ENCODE data around the gene LRRC8E. TPM values are rescaled to one million over a fixed set of nuclear protein-coding genes. Genes with fewer than 3 reads are reported as not detected.
"Not testable (repeated sequence)": the region's sequence is repeated elsewhere in the genome, so short reads cannot be mapped to it uniquely, and the experiment has no call there.

Gene LRRC8E
- total and polyA plus RNA-seq, 3 donors from 2014 or later = 0.79 to 1.4 (median 0.92) TPM

GRCh38 chr19:7856679-7857663, 31.3 kb upstream of the LRRC8E start:
- intact Hi-C loops (cut with DNase I; ENCODE audit: low total_unique reads) = no loop called here
- WGBS, 2 donors = 71 to 84% methylated on average over 38 of the region's 38 CpGs

DNA sequence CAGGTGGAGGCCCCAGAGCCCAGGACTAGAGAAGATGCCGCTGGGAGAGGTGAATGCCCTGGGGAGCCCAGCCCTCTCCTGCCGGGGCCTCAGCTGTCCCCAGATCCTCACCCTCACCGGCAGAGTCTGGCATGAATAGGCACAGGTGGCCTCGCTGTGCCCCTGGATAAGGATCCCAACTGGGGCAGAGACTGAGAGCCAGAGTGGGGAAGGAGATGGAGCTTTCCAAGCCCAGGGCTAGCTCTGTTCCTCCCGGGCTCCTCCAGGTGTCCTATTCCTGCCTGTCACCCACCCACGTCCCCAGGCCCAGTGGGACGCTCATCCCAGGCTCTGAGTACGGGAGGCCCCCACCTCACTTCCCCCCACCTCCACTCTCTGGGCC, 30.6 kb upstream of the LRRC8E start:
- WGBS, 2 donors = 84 to 90% methylated on average over 2 to 8 of the region's 8 CpGs
- no peaks in the 10 kb centered on the region for H3K9me3 ChIP-seq
- no peak overlapping the region for H3K4me3 ChIP-seq
- intact Hi-C loops (cut with DNase I; ENCODE audit: low total_unique reads) = no loop called here
- no peaks in the 10 kb centered on the region for H3K36me3 ChIP-seq (ENCODE audit: low read depth, missing control alignments)
- TF ChIP-seq POLR2A (IDR thresholded peaks at IDR 0.05) = no peak
- TF ChIP-seq CTCF (IDR thresholded peaks at IDR 0.05) = no peak
- H3K27me3 ChIP-seq = no peaks in the 10 kb centered on the region
- no peak for DNase-seq
- H3K4me1 ChIP-seq = peaks cover 5% of the 10 kb centered on the region
- H3K27ac ChIP-seq = no peak overlapping the region

More at GRCh38 chr19:7856679-7857663, 31.3 kb upstream of the LRRC8E start:
- no peak overlapping the region for H3K4me3 ChIP-seq
- TF ChIP-seq POLR2A (IDR thresholded peaks at IDR 0.05) (no peak), CTCF (IDR thresholded peaks at IDR 0.05) (no peak)
- no peaks in the 10 kb centered on the region for H3K36me3 ChIP-seq (ENCODE audit: low read depth, missing control alignments)
- no peak overlapping the region for H3K27ac ChIP-seq
- DNase-seq = no peak
- peaks cover 5% of the 10 kb centered on the region for H3K4me1 ChIP-seq
- H3K27me3 ChIP-seq = no peaks in the 10 kb centered on the region
- no peaks in the 10 kb centered on the region for H3K9me3 ChIP-seq

GRCh38 chr19:7858109-7858770, 30.1 kb upstream of the LRRC8E start:
- H3K36me3 ChIP-seq (ENCODE audit: low read depth, missing control alignments) = no peaks in the 10 kb centered on the region
- no peaks in the 10 kb centered on the region for H3K27me3 ChIP-seq
- no peak for DNase-seq
- WGBS, 2 donors = 85 to 90% methylated on average over 18 to 28 of the region's 29 CpGs
- TF ChIP-seq POLR2A (IDR thresholded peaks at IDR 0.05) (no peak), CTCF (IDR thresholded peaks at IDR 0.05) (no peak)
- H3K9me3 ChIP-seq = no peaks in the 10 kb centered on the region
- H3K4me3 ChIP-seq = no peak overlapping the region
- H3K4me1 ChIP-seq = peaks cover 3% of the 10 kb centered on the region
- H3K27ac ChIP-seq = no peak overlapping the region
- intact Hi-C loops (cut with DNase I; ENCODE audit: low total_unique reads) = no loop called here

DNA sequence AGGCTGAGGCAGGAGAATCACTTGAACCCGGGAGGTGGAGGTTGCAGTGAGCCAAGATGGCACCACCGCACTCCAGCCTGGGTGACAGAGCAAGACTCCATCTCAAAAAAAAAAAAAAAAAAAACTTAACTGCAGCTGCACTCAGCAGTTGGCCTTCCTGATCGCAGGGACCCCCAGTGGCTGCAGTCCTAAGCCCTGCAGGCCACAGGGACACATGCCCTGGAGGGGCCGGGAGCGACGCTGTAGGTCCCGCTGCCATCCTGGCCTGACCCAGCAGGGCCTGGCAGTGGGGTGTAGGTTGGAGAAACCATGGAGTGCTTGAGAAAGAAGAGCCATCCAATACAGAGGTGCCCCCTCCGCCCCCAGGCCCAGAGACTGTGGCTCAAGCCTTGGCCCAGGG, 29.2 kb upstream of the LRRC8E start:
- intact Hi-C loops (cut with DNase I; ENCODE audit: low total_unique reads); DNase-seq; H3K4me1 ChIP-seq; H3K36me3 ChIP-seq (ENCODE audit: low read depth, missing control alignments); H3K27me3 ChIP-seq; H3K4me3 ChIP-seq; H3K9me3 ChIP-seq; H3K27ac ChIP-seq: not testable (repeated sequence)
- WGBS, 2 donors = 93 to 97% methylated on average over 8 of the region's 8 CpGs
